MM.1S (cell line): Measurements from ENCODE around the gene C5AR2.

Experiments used
- DNase-seq: peaks from one replicate; pipeline ENCODE4 v3.0.0-alpha.2; 2015
- H2AFZ ChIP-seq: fragments of 300-600 bp; sonication (generic); 2 replicates; pipeline ENCODE4 v1.6.0; 2016; ENCODE audit warnings: antibody characterized with exemption, low read length
- H3F3A ChIP-seq: fragments of 300-600 bp; sonication (generic); 2 replicates; pipeline ENCODE4 v1.6.1; 2016; ENCODE audit warnings: mild to moderate bottlenecking, antibody characterized with exemption, low read length, moderate library complexity, mixed read lengths; ENCODE audit not compliant: insufficient read depth
- H3K27ac ChIP-seq: fragments of 300-600 bp; sonication (generic); 2 replicates; pipeline ENCODE4 v1.5.1; 2016; ENCODE audit warnings: mild to moderate bottlenecking, low read length
- H3K27me3 ChIP-seq: fragments of 300-600 bp; sonication (generic); replicated peaks from 2 replicates; pipeline ENCODE4 v1.6.0; 2016; ENCODE audit warnings: low read length; ENCODE audit not compliant: insufficient read depth
- H3K36me3 ChIP-seq: fragments of 300-600 bp; sonication (generic); replicated peaks from 2 replicates; pipeline ENCODE4 v1.6.1; 2016; ENCODE audit warnings: mild to moderate bottlenecking, low read length, mixed read lengths; ENCODE audit not compliant: insufficient read depth
- H3K4me1 ChIP-seq: fragments of 300-600 bp; sonication (generic); 2 replicates; pipeline ENCODE4 v1.6.1; 2016; ENCODE audit warnings: low read length, mixed read lengths
- H3K4me2 ChIP-seq: fragments of 300-600 bp; sonication (generic); 2 replicates; pipeline ENCODE4 v1.6.0; 2016; ENCODE audit warnings: low read depth, low read length
- H3K4me3 ChIP-seq: fragments of 300-600 bp; sonication (generic); 2 replicates; pipeline ENCODE4 v1.5.1; 2016; ENCODE audit warnings: low read length, mixed read lengths
- H3K79me2 ChIP-seq: fragments of 300-600 bp; sonication (generic); 2 replicates; pipeline ENCODE4 v1.6.1; 2016; ENCODE audit warnings: mixed run types, low read length, mixed read lengths
- H3K9ac ChIP-seq: fragments of 300-600 bp; sonication (generic); 2 replicates; pipeline ENCODE4 v1.6.1; 2016; ENCODE audit warnings: low read length, mixed read lengths
- H3K9me2 ChIP-seq: fragments of 300-600 bp; sonication (generic); replicated peaks from 2 replicates; pipeline ENCODE4 v1.6.1; 2016; ENCODE audit warnings: mild to moderate bottlenecking, low read length, mixed read lengths; ENCODE audit not compliant: insufficient read depth
- H3K9me3 ChIP-seq: fragments of 300-600 bp; sonication (generic); replicated peaks from 2 replicates; pipeline ENCODE4 v1.6.1; 2016; ENCODE audit warnings: mild to moderate bottlenecking, low read length, mixed read lengths; ENCODE audit not compliant: insufficient read depth
- H4K20me1 ChIP-seq: fragments of 300-600 bp; sonication (generic); 2 replicates; pipeline ENCODE4 v1.6.1; 2016; ENCODE audit warnings: mild to moderate bottlenecking, low read length, moderate library complexity, mixed read lengths; ENCODE audit not compliant: insufficient read depth
- EZH2 ChIP-seq: fragments of 300-600 bp; sonication (generic); optimal IDR thresholded peaks from 2 replicates; pipeline ENCODE3; 2017; ENCODE audit warnings: low read depth, mild to moderate bottlenecking, antibody characterized with exemption, low read length, mixed read lengths
- EZH2phosphoT487 ChIP-seq: fragments of 300-600 bp; sonication (generic); IDR thresholded peaks from 2 replicates; pipeline ENCODE4 v1.6.1; 2018; ENCODE audit warnings: antibody characterized with exemption, low read length
- TF ChIP-seq, protein P1 (sequence below): fragments of 300-600 bp; sonication (generic); IDR thresholded peaks from 2 replicates; pipeline ENCODE4 v1.5.1; 2016; ENCODE audit warnings: antibody characterized with exemption, low read length, mixed read lengths

The C5AR2 gene

GRCh38 chr19:47374876-47375693 is 43.1 kb downstream of the C5AR2 start:
- H3K4me3 ChIP-seq, result no peak overlapping the region
- TF ChIP-seq EZH2phosphoT487 (no peak), EZH2 (no peak)
- TF ChIP-seq, protein P1, sequence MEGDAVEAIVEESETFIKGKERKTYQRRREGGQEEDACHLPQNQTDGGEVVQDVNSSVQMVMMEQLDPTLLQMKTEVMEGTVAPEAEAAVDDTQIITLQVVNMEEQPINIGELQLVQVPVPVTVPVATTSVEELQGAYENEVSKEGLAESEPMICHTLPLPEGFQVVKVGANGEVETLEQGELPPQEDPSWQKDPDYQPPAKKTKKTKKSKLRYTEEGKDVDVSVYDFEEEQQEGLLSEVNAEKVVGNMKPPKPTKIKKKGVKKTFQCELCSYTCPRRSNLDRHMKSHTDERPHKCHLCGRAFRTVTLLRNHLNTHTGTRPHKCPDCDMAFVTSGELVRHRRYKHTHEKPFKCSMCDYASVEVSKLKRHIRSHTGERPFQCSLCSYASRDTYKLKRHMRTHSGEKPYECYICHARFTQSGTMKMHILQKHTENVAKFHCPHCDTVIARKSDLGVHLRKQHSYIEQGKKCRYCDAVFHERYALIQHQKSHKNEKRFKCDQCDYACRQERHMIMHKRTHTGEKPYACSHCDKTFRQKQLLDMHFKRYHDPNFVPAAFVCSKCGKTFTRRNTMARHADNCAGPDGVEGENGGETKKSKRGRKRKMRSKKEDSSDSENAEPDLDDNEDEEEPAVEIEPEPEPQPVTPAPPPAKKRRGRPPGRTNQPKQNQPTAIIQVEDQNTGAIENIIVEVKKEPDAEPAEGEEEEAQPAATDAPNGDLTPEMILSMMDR, result no peak
- no peak overlapping the region for H3K27ac ChIP-seq
- H3K9me3 ChIP-seq, result no peaks in the 10 kb centered on the region
- H3K4me1 ChIP-seq, result no peaks in the 10 kb centered on the region
- no peaks in the 10 kb centered on the region for H3K36me3 ChIP-seq
- no peak for DNase-seq
- no peaks in the 10 kb centered on the region for H4K20me1 ChIP-seq
- H3K79me2 ChIP-seq, result no peaks in the 10 kb centered on the region
- H3K9ac ChIP-seq, result no peak overlapping the region
- no peaks in the 10 kb centered on the region for H3K9me2 ChIP-seq
- H2AFZ ChIP-seq, result no peak overlapping the region
- no peak overlapping the region for H3K4me2 ChIP-seq
- no peaks in the 10 kb centered on the region for H3K27me3 ChIP-seq
- no peaks in the 10 kb centered on the region for H3F3A ChIP-seq

DNA sequence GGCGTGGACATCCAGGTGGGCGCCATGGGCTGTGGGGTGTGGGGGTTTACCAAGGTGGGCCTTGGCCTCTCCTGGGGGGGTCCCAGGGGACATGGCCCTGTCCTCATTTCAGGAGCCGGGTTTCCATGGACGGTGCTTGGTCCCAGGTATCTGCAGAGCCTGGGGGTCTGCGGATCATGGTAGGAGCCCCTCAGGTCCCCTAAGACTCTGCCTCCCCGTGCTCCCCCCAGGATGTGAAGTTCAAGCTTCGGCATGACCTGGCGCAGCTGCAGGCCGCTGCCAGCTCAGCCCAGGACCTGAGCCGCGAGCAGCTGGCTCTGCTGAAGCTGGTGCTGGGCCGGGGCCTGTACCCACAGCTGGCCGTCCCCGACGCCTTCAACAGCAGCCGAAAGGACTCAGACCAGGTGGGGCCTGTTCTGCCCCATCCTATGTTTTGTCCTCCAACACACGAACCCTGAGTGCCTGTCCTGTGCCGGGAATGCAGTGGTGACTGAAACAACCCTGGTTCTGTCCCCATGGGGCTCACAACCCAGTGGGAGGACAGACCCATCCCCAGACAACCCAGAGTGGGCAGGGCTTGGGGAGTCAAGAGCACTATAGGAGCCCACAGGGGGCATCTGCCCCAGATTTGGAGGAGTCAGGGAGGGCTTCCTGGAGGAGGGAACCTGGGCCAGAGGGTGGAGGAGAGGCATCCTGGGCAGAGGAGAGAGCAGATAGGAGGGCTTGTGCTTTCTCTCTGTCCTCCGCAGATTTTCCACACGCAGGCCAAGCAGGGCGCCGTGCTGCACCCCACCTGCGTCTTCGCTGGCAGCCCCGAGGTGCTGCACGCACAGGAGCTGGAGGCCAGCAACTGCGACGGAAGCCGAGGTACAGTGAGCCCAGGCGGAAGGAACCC is 44.0 kb downstream of the C5AR2 start:
- no peaks in the 10 kb centered on the region for H3K36me3 ChIP-seq
- no peak overlapping the region for H3K9ac ChIP-seq
- TF ChIP-seq EZH2phosphoT487 (no peak), EZH2 (no peak)
- TF ChIP-seq, protein P1, result no peak

DNA sequence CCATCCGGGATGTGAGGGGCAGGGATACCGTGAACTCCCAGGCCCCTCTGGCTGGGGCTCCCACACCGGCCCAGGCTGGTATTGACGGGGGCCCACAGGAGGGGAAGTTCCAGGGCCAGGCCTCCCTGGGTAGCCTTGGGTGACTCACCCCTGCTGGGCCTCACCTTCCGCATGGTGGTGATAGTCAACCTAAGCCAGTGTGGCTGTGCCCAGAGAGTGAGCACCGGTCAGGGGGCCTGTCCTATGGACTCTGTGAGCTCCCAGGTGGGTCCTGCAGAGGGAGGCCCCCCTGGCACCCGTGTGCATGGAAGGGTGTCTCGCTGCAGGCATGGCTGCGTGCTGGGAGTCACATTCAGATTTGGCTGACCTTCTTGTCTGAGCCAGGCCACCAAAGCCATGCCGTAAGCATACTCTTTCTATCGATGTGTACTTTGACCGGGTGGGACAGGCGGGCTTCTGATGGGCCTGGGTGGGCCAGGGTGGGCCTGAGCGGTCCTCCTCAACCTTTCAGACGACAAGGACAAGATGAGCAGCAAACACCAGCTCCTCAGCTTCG is 44.7 kb downstream of the C5AR2 start:
- TF ChIP-seq, protein P1, result no peak
- TF ChIP-seq EZH2 (no peak), EZH2phosphoT487 (no peak)
- Histone ChIP-seq H3K9me3 (no peaks in the 10 kb centered on the region), H3K27ac (no peak overlapping the region), H3F3A (no peaks in the 10 kb centered on the region), H2AFZ (no peak overlapping the region), H3K4me3 (no peak overlapping the region), H3K4me1 (no peaks in the 10 kb centered on the region), H3K9ac (no peak overlapping the region), H4K20me1 (no peaks in the 10 kb centered on the region), H3K4me2 (no peak overlapping the region), H3K9me2 (no peaks in the 10 kb centered on the region), H3K79me2 (no peaks in the 10 kb centered on the region), H3K27me3 (no peaks in the 10 kb centered on the region), H3K36me3 (no peaks in the 10 kb centered on the region)
- no peak for DNase-seq

More for the DNA sequence above, 44.0 kb downstream of the C5AR2 start:
- no peak for DNase-seq
- H3K4me1 ChIP-seq, result no peaks in the 10 kb centered on the region
- no peaks in the 10 kb centered on the region for H3K9me2 ChIP-seq
- H4K20me1 ChIP-seq, result no peaks in the 10 kb centered on the region
- H2AFZ ChIP-seq, result no peak overlapping the region
- H3K9me3 ChIP-seq, result no peaks in the 10 kb centered on the region
- no peak overlapping the region for H3K27ac ChIP-seq
- H3K27me3 ChIP-seq, result no peaks in the 10 kb centered on the region
- H3K4me3 ChIP-seq, result no peak overlapping the region
- no peaks in the 10 kb centered on the region for H3K79me2 ChIP-seq
- H3K4me2 ChIP-seq, result no peak overlapping the region
- H3F3A ChIP-seq, result no peaks in the 10 kb centered on the region
